IMR-90 (cell line): ENCODE data around the gene GHR. TPM values are rescaled to one million over a fixed set of nuclear protein-coding genes. Genes with fewer than 3 reads are reported as not detected.

Experiments used
- ATAC-seq: fragments of 200-7000 bp; cut with Tn5 transposase; 2 replicates; pipeline ENCODE4 v1.9.1; 2020; ENCODE audit warnings: low read depth, mild to moderate bottlenecking, moderate library complexity
- BruUV-seq: library from RNA; stranded (reverse); fragments of 400-500 nt; replicated peaks from 2 replicates; lab custom pipeline; 2021; lab: Mats Ljungman, UMichigan
- CTCF ChIA-PET: fragments of 300-600 bp; formaldehyde crosslinking; extraction: SDS; loops from one replicate; lab custom pipeline; 2021; ENCODE audit warnings: antibody characterized with exemption; lab: Yijun Ruan, JAX
- POLR2A ChIA-PET: fragments of 300-600 bp; sonication (Branson Sonifier 250); formaldehyde crosslinking; loops from one replicate; lab custom pipeline; 2022; ENCODE audit warnings: antibody characterized with exemption; ENCODE audit not compliant: unreplicated experiment; lab: Charles Lee
- DNase-seq: peaks from one replicate; pipeline ENCODE4 v3.0.0; 2013
- H2AFZ ChIP-seq: replicated peaks from 2 replicates; pipeline ENCODE3; 2013; ENCODE audit warnings: low read length, mild to moderate bottlenecking; ENCODE audit not compliant: poor library complexity
- H2AK5ac ChIP-seq: 2 replicates; pipeline ENCODE4 v1.6.1; 2013; ENCODE audit warnings: low read depth, low read length, inconsistent platforms
- H2AK9ac ChIP-seq: replicated peaks from 2 replicates; pipeline ENCODE3; 2013; ENCODE audit warnings: mild to moderate bottlenecking, low read depth, low read length, moderate library complexity; ENCODE audit not compliant: poor library complexity
- H2BK120ac ChIP-seq: 2 replicates; pipeline ENCODE4 v1.6.1; 2013; ENCODE audit warnings: low read depth, low read length, inconsistent platforms
- H2BK15ac ChIP-seq: 3 replicates; pipeline ENCODE4 v1.6.1; 2013; ENCODE audit warnings: low read depth, low read length, inconsistent platforms
- H2BK20ac ChIP-seq: 2 replicates; pipeline ENCODE4 v1.6.1; 2013; ENCODE audit warnings: low read depth, mild to moderate bottlenecking, inconsistent platforms, low read length, moderate library complexity
- H2BK5ac ChIP-seq: 2 replicates; pipeline ENCODE4 v1.6.1; 2013; ENCODE audit warnings: mild to moderate bottlenecking, low read depth, low read length, inconsistent platforms; ENCODE audit not compliant: poor library complexity, severe bottlenecking
- H3K14ac ChIP-seq: replicated peaks from 2 replicates; pipeline ENCODE4 v1.6.1; 2013; ENCODE audit warnings: low read depth, low read length, inconsistent platforms
- H3K18ac ChIP-seq: 2 replicates; pipeline ENCODE4 v1.6.1; 2013; ENCODE audit warnings: low read depth, low read length, control low read depth
- H3K23ac ChIP-seq: 2 replicates; pipeline ENCODE4 v1.6.1; 2013; ENCODE audit warnings: low read depth, low read length, inconsistent platforms
- H3K27ac ChIP-seq: 2 replicates; pipeline ENCODE4 v1.5.1; 2013; ENCODE audit warnings: mild to moderate bottlenecking, control low read depth, low read length; ENCODE audit not compliant: insufficient read depth
- H3K27me3 ChIP-seq: 2 replicates; pipeline ENCODE4 v1.6.1; 2013; ENCODE audit warnings: low read length; ENCODE audit not compliant: control insufficient read depth, insufficient read depth
- H3K36me3 ChIP-seq: 2 replicates; pipeline ENCODE4 v1.6.1; 2013; ENCODE audit warnings: low read length, mixed read lengths; ENCODE audit not compliant: control insufficient read depth, insufficient read depth
- H3K4ac ChIP-seq: 2 replicates; pipeline ENCODE4 v1.6.1; 2013; ENCODE audit warnings: low read depth, low read length, inconsistent platforms
- H3K4me1 ChIP-seq: 2 replicates; pipeline ENCODE4 v1.6.1; 2013; ENCODE audit warnings: low read length, mixed read lengths; ENCODE audit not compliant: control insufficient read depth, insufficient read depth
- H3K4me2 ChIP-seq: 2 replicates; pipeline ENCODE4 v1.6.1; 2013; ENCODE audit warnings: low read depth, mild to moderate bottlenecking, control low read depth, low read length, moderate library complexity
- H3K4me3 ChIP-seq: 2 replicates; pipeline ENCODE4 v1.5.1; 2013; ENCODE audit warnings: low read depth, mild to moderate bottlenecking, control low read depth, low read length, moderate library complexity; ENCODE audit not compliant: insufficient read depth
- H3K56ac ChIP-seq: 2 replicates; pipeline ENCODE4 v1.6.1; 2013; ENCODE audit warnings: low read length, inconsistent platforms; ENCODE audit not compliant: insufficient read depth; ENCODE audit errors: extremely low read depth
- H3K79me1 ChIP-seq, 2 experiments: 2 replicates each; pipeline ENCODE4 v1.6.1; 2013; ENCODE audit warnings: low read length in 2 of 2, inconsistent platforms in 1 of 2, low read depth in 1 of 2
- H3K9ac ChIP-seq: 2 replicates; pipeline ENCODE4 v1.6.1; 2013; ENCODE audit warnings: low read depth, low read length, control low read depth
- H3K9me1 ChIP-seq: 2 replicates; pipeline ENCODE4 v1.6.1; 2013; ENCODE audit warnings: low read length, inconsistent platforms; ENCODE audit not compliant: insufficient read depth
- H3K9me3 ChIP-seq: 2 replicates; pipeline ENCODE4 v1.6.1; 2013; ENCODE audit warnings: low read length; ENCODE audit not compliant: control insufficient read depth, insufficient read depth
- H4K20me1 ChIP-seq: 2 replicates; pipeline ENCODE4 v1.6.1; 2013; ENCODE audit warnings: low read length, inconsistent platforms; ENCODE audit not compliant: insufficient read depth
- H4K5ac ChIP-seq: 2 replicates; pipeline ENCODE4 v1.6.1; 2013; ENCODE audit warnings: mild to moderate bottlenecking, low read depth, low read length, control low read depth
- H4K8ac ChIP-seq, 2 experiments: 2 replicates each; pipeline ENCODE4 v1.6.1; 2013; ENCODE audit warnings: low read depth in 2 of 2, low read length in 2 of 2, control low read depth in 1 of 2, inconsistent platforms in 1 of 2
- H4K91ac ChIP-seq: 2 replicates; pipeline ENCODE4 v1.6.1; 2013; ENCODE audit warnings: low read depth, low read length, inconsistent platforms; ENCODE audit not compliant: insufficient read depth
- BHLHE40 ChIP-seq: fragments of 150-350 bp; IDR thresholded peaks from 2 replicates; pipeline ENCODE4 v1.6.1; 2016; ENCODE audit warnings: mild to moderate bottlenecking, low read depth, low read length
- CEBPB ChIP-seq: IDR thresholded peaks from 2 replicates; pipeline ENCODE4 v1.6.1; 2012; ENCODE audit warnings: low read depth, low read length, improper control_type of control experiment
- CHD1 ChIP-seq: IDR thresholded peaks from 2 replicates; pipeline ENCODE4 v1.6.1; 2012; ENCODE audit warnings: low read depth, low read length, improper control_type of control experiment
- ELK1 ChIP-seq: fragments of 150-350 bp; IDR thresholded peaks from 2 replicates; pipeline ENCODE4 v1.6.1; 2016; ENCODE audit warnings: low read depth, mild to moderate bottlenecking, low read length, moderate library complexity, borderline replicate concordance
- FOS ChIP-seq: fragments of 150-350 bp; IDR thresholded peaks from 2 replicates; pipeline ENCODE4 v1.6.1; 2016; ENCODE audit warnings: low read depth, low read length
- MAFK ChIP-seq: IDR thresholded peaks from 2 replicates; pipeline ENCODE4 v1.6.1; 2012; ENCODE audit warnings: low read depth, low read length, improper control_type of control experiment
- MAZ ChIP-seq: IDR thresholded peaks from 2 replicates; pipeline ENCODE4 v1.6.1; 2012; ENCODE audit warnings: low read depth, mild to moderate bottlenecking, low read length, improper control_type of control experiment, moderate library complexity, borderline replicate concordance
- MXI1 ChIP-seq: IDR thresholded peaks from 2 replicates; pipeline ENCODE4 v1.6.1; 2012; ENCODE audit warnings: low read depth, mild to moderate bottlenecking, low read length, moderate library complexity, borderline replicate concordance
- NFE2L2 ChIP-seq: fragments of 150-350 bp; IDR thresholded peaks from 2 replicates; pipeline ENCODE4 v1.6.1; 2016; ENCODE audit warnings: low read depth, mild to moderate bottlenecking, low read length
- POLR2A ChIP-seq: IDR thresholded peaks from 2 replicates; pipeline ENCODE4 v1.6.1; 2012; ENCODE audit warnings: mild to moderate bottlenecking, low read depth, low read length
- RAD21 ChIP-seq: IDR thresholded peaks from 2 replicates; pipeline ENCODE4 v1.6.1; 2012; ENCODE audit warnings: low read length, improper control_type of control experiment
- RCOR1 ChIP-seq: IDR thresholded peaks from 2 replicates; pipeline ENCODE4 v1.6.1; 2012; ENCODE audit warnings: mild to moderate bottlenecking, low read length, improper control_type of control experiment; ENCODE audit not compliant: insufficient replicate concordance
- RFX5 ChIP-seq: IDR thresholded peaks from 2 replicates; pipeline ENCODE4 v1.8.0; 2012; ENCODE audit warnings: low read depth, mild to moderate bottlenecking, low read length, moderate library complexity
- SMC3 ChIP-seq: fragments of 150-350 bp; IDR thresholded peaks from 2 replicates; pipeline ENCODE4 v1.6.1; 2016; ENCODE audit warnings: low read depth, mild to moderate bottlenecking, antibody characterized with exemption, low read length, moderate library complexity
- USF2 ChIP-seq: fragments of 150-350 bp; IDR thresholded peaks from 2 replicates; pipeline ENCODE4 v1.6.1; 2017; ENCODE audit warnings: mild to moderate bottlenecking, antibody characterized with exemption, low read length, low read depth
- WGBS, 2 experiments: methylation state at CpG; one replicate each; pipeline versions ENCODE4 v1.1.5 to v1.1.7; 2013; ENCODE audit warnings: missing lambda C conversion rate in 2 of 2; ENCODE audit not compliant: insufficient read length in 1 of 2; ENCODE audit errors: extremely low coverage in 2 of 2; 5-methylcytosine and 5-hydroxymethylcytosine counted together
- dilution Hi-C: fragments of 300-500 bp; cut with HindIII; formaldehyde crosslinking; loops from one replicate; pipeline ENCODE4 v1.14.3; 2018; ENCODE audit warnings: low sequenced_read_pairs; ENCODE audit not compliant: unreplicated experiment
- in situ Hi-C: fragments of 300-500 bp; cut with MboI; formaldehyde crosslinking; loops from 3 replicates; pipeline ENCODE4 v1.14.3; 2019; ENCODE audit warnings: low sequenced_read_pairs, inconsistent platforms, mixed read lengths
- intact Hi-C: fragments of 100-400 bp; cut with micrococcal nuclease; formaldehyde crosslinking; loops from 2 replicates; pipeline ENCODE4 v1.10.0; 2022
- polyA plus RNA-seq, 3 experiments: library from polyadenylated mRNA; depleted of rRNA; stranded (reverse); fragments of >200 nt; gene quantifications; 2 replicates each; pipeline ENCODE4 v1.2.3, GENCODE V29; 2012; ENCODE audit warnings: low replicate concordance in 1 of 3
- total RNA-seq: library from RNA; depleted of rRNA; stranded (reverse); fragments of >200 nt; gene quantifications from 2 replicates; pipeline ENCODE4 v1.2.3, GENCODE V29; 2012
- TF ChIP-seq, protein P1 (sequence below): conservative IDR thresholded peaks from 2 replicates; pipeline ENCODE4 v1.5.1; 2012; ENCODE audit warnings: mild to moderate bottlenecking, low read depth, low read length, improper control_type of control experiment

The GHR gene
- total and polyA plus RNA-seq, 2 of the 4 experiments (the other 2 are of a cell fraction): 0.36 to 1.1 TPM

GRCh38 chr5:42515504-42515903 lies 92.3 kb downstream of the GHR start:
- Histone ChIP-seq H3K4me3 (no peak overlapping the region), H3K23ac (no peak overlapping the region), H3K27me3 (no peaks in the 10 kb centered on the region), H3K27ac (no peak overlapping the region), H4K91ac (no peak overlapping the region), H2BK5ac (no peak overlapping the region), H2BK120ac (no peak overlapping the region), H3K18ac (no peak overlapping the region), H2BK15ac (no peak overlapping the region), H3K9ac (no peak overlapping the region), H2AFZ (no peak overlapping the region), H4K20me1 (no peaks in the 10 kb centered on the region), H3K4me1 (no peaks in the 10 kb centered on the region), H3K4ac (no peak overlapping the region), H3K79me1 (no peaks in the 10 kb centered on the region), H4K5ac (no peak overlapping the region), H3K36me3 (no peaks in the 10 kb centered on the region), H2BK20ac (no peak overlapping the region), H3K56ac (no peak overlapping the region), H3K9me1 (no peaks in the 10 kb centered on the region), H2AK9ac (no peak overlapping the region), H3K4me2 (no peak overlapping the region), H3K14ac (no peak overlapping the region), H3K9me3 (no peaks in the 10 kb centered on the region), H4K8ac (no peak overlapping the region), H2AK5ac (no peak overlapping the region)
- ChIA-PET CTCF (no interaction called here), POLR2A (no interaction called here)
- no peak for TF ChIP-seq ELK1
- no peak for TF ChIP-seq BHLHE40
- TF ChIP-seq RAD21: no peak
- TF ChIP-seq CEBPB: no peak
- TF ChIP-seq MXI1: no peak
- TF ChIP-seq, protein P1, sequence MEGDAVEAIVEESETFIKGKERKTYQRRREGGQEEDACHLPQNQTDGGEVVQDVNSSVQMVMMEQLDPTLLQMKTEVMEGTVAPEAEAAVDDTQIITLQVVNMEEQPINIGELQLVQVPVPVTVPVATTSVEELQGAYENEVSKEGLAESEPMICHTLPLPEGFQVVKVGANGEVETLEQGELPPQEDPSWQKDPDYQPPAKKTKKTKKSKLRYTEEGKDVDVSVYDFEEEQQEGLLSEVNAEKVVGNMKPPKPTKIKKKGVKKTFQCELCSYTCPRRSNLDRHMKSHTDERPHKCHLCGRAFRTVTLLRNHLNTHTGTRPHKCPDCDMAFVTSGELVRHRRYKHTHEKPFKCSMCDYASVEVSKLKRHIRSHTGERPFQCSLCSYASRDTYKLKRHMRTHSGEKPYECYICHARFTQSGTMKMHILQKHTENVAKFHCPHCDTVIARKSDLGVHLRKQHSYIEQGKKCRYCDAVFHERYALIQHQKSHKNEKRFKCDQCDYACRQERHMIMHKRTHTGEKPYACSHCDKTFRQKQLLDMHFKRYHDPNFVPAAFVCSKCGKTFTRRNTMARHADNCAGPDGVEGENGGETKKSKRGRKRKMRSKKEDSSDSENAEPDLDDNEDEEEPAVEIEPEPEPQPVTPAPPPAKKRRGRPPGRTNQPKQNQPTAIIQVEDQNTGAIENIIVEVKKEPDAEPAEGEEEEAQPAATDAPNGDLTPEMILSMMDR: no peak
- no peak for TF ChIP-seq NFE2L2
- no peak for TF ChIP-seq FOS
- TF ChIP-seq RFX5: no peak
- no peak for TF ChIP-seq POLR2A
- TF ChIP-seq RCOR1: no peak
- no peak for TF ChIP-seq MAFK
- TF ChIP-seq SMC3: no peak
- no peak for TF ChIP-seq CHD1
- no peak for TF ChIP-seq MAZ
- TF ChIP-seq USF2: no peak
- in situ Hi-C loops: no loop called here
- dilution Hi-C loops: no loop called here
- DNase-seq (no peak), ATAC-seq (no peak)
- no CpG with 5 or more reads among the region's 3 CpGs for WGBS, 2 experiments
- no TSS peak for BruUV-seq
- intact Hi-C loops: no loop called here
